CD4-positive, alpha-beta T cell treated with Interferon gamma for 1 hour (primary cell): ENCODE measurements around the gene SLC1A7.
A peak's percentile ranks its signal among the peaks of the same experiment; 100 is the strongest.

Experiments
- DNase-seq: peaks from one replicate; pipeline ENCODE4 v3.0.0-alpha.2; 2020

The SLC1A7 gene

DNA sequence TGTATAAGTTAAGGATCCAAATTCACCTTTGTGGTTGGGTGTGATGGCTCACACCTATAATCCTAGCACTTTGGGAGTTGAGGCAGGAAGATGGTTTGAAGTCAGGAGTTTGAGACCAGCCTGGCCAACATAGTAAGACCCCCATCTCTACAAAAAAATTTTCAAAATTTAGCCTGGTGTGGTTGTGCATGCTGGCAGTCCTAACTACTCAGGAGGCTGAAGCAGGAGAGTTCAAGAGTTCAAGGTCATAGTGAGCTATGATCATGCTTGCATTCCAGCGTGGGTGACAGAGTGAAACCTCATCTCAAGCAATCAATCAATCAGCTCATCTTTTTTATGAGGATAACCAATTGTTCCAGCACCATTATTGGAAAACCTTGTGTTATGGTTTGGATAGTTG lies 16.5 kb upstream of the SLC1A7 start:
- no peak for DNase-seq

GRCh38 chr1:53156783-53157182 lies 14.3 kb upstream of the SLC1A7 start:
- no peak for DNase-seq

- no peak for DNase-seq
These were observed 13.5 kb upstream of the SLC1A7 start for GRCh38 chr1:53155945-53156344.

DNA sequence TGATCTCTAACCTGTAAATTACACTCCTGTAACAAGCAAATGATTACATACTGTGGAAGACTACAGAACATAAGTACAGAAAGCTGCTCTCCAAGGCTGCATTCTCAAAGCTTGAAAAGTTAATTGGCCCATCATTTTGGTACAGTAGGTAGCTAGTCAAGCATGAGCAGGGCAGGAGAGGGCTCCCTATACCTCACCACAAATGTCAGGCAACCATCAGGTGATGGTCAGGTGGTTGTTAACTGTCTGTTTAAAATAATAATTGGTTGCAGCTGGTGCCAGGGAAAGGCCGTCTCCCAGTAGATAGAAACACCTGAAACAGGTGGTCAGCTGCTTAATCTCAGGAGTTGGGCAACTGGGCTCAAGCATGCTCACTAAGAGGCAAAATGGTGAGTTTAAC lies 13.1 kb upstream of the SLC1A7 start:
- DNase-seq = no peak

- no peak for DNase-seq
These were observed 12.5 kb upstream of the SLC1A7 start for GRCh38 chr1:53154859-53155438.

GRCh38 chr1:53153752-53154151 lies 11.3 kb upstream of the SLC1A7 start:
- no peak for DNase-seq

GRCh38 chr1:53148123-53148522 lies 5.7 kb upstream of the SLC1A7 start:
- DNase-seq = no peak

DNA sequence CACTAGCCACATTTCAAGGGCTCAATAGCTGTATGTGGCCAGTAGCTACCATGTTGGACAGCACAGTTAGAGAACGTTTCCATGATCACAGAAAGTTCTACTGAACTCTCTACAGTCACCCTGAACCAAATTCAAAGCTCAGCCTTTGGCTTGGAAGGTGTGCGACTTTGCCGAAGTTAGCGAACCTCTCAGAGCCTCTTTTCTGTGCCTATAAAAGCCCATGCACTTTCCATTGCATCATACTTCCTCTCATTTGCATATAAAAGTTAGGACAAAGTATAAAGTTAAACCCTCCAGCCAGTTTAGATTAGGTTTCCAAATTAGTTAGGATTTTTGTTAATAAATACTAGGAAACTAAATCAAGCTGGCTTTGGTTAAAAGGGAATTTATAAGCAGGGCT lies 4.7 kb upstream of the SLC1A7 start:
- DNase-seq = no peak

DNA sequence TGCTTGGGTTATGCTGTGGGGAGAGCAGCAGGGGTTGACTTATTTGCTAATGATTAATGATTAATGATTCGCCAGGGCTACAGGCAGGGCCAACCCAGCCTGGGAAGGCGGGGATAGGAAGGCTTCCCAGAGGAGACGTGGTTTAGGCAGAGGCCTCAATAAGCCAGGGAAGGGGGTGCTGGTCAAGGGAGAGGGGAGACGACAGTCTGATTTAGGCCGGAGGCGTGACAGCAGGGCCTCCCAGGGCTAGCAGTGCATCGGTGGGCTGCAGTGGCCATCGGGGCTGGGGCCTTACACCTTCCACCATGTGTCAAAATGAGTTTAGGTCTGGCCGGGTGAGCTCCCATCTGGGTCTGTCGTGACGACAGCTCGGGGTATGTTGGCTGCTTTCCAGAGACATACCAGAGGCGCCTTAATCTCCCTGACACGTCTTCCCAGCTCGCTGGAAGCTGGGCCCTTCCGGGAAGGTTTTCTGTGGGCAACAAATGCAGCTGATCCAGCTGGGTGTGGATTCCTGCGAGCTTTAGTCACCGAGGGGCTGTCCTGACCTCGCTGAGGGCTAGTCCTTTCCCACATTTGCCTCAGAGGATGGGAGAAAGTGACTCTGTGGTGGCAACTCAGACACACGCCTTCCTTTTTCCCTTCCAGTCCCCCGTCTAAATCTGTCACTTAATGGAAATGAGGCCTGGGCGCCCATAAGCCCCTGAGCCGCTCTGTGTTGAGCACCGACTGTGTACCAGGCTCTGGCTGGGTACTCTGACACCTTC lies 3.7 kb upstream of the SLC1A7 start:
- DNase-seq = no peak

DNA sequence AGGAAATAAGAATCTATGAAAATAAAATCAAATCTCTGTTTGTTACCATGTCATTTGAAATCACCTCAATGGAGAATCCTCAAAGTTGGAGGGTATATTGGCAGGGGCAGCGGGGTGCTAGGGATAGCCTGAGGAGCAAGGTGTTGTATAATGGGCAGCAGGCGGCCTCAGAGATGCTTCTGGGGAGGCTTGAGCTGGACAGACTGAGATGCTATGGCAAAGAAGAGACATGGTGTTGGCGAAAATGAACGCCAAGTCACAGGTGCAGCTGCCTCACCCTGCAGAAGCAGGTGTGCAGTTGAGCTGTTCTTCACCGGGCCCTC lies 3.1 kb upstream of the SLC1A7 start:
- no peak for DNase-seq

DNA sequence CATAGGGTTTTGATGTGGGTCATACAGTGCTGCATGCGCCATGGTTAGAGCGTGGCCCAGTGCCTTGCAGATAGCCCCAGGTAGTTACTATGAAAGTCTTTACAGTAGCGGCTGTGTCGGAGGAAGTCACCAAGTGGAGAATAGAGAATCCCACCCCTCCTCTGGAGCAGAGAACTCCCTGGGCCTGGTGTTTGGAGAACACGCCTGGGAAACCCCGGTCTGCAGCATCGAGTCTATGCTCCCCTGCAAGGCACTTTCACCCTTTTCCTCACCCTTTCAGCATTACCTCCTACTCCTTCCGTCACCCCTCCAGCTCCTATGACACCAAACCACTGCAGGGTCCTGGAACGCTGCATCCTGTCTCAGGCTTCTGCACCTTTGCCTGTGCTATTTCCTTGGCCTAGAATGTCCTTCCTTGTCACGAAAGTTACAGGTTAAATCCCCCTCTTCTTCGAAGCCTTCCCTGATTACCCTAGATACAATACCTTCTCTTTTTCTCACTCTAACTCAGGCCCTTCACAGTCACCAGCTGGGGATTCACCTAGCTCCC lies 2.7 kb upstream of the SLC1A7 start:
- DNase-seq = no peak

- no peak for DNase-seq
These were observed 1.8 kb upstream of the SLC1A7 start for GRCh38 chr1:53144201-53144600.

DNA sequence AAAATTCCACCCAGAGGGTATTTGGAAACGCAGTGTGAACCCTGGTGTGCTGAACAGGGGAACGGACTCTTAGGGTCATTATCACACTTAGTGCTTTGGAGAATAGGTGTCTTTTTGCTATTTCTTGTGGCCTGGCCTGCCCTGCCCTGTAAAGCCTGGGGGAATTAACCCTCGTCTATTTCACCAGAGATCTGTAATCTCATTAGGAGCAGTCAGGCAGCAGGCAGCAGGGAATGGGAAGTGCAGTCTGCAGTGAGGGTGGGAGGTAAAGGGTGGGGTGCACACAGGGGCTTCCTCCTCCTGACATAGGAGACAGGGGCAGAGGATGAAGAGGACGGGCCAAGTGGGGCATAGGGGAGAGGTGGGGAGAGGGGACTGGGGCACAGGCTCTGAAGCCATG lies 1.1 kb upstream of the SLC1A7 start:
- DNase-seq = no peak

DNA sequence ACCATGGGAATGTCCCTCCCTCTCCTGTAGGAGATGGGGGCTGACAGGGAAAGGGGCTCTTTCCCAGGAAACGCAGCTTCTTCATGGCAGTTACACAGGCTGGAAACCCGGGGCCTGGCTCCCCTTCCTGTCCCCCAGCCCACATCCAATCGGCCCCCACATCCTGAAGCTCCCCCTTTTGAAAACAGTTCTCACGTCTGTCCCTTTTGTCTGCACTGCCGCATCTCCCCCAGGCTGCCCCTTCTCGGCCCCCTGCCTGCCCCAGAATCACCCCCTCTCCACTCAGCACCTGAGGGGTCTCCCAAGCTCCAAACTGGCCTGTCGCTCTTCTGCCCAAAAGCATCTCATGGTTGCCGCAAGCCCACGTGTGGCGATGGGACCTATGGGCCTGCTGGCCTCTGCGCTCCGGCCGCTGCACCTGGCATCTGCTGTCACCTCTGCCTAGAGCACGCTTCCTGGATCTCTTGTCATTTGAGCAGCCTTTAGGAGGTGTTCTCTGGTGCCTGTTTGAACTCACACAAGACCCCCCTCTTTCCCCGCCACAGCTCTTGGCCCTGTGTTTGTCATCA lies 867 bp downstream of the SLC1A7 start:
- no peak for DNase-seq

- DNase-seq = no peak
These were observed 2.0 kb downstream of the SLC1A7 start for GRCh38 chr1:53140451-53140850.

- no peak for DNase-seq
These were observed 2.5 kb downstream of the SLC1A7 start for GRCh38 chr1:53139951-53140361.

DNA sequence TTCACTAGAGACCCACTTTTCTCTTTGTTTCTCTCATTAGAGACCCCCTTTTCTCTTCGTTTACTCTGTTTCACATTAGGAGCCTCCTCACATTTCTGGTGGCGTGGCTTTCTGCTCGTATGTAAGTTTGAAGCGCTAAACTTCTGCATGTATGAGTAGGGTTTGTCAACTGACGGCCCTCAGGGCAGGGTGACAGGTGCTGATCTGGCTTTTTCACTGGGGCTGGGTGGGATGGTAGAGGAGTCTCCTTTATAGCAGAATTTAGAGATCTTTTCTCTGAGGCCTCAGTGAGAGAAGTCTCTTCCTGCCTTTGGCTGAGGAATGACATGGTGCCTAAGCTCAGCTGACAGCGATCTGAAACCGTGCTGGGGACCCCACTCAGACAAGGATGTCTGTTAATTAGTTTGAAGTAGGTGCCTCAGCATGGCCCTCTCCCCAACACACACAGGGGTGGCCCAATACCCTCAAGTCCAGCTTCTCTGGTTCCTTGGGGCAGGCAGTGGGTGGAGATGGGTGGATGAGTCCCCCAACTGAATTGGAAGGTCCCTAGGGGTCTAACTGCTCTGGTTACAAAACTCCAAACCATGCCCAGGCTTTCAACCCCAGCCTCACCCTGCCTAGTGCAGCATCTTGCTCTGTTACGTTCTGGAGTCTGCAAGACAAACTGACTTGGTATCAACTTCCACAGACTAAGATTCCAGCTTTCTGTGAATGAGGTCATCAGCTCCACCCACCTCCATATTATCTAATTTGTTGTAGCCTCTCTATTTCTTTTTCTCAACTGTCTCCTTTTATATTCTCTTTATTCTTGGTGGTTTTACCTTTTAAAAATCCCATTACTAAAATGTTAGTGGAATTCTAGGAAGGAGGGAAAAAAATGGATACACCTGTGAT lies 3.2 kb downstream of the SLC1A7 start:
- DNase-seq = no peak

DNA sequence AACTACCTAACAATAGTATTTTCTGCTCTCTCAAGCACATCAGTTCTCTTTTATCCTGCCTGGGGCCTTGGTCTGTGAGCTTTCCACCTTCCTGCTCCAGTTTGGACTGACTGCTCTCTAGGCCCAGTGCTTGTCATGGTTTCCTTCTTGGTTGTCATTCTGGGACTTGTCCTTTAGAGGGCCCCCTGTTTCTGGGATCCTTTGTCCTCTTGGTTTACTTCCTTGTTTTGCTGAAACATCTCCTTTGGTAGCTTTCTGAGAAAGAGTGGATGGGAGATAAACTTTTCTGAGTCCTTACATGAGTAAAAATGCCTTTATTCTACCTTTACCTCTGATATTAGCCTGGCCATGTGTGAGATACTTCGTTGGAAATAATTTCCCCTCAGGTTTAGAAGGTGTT lies 4.7 kb downstream of the SLC1A7 start:
- DNase-seq = no peak

DNA sequence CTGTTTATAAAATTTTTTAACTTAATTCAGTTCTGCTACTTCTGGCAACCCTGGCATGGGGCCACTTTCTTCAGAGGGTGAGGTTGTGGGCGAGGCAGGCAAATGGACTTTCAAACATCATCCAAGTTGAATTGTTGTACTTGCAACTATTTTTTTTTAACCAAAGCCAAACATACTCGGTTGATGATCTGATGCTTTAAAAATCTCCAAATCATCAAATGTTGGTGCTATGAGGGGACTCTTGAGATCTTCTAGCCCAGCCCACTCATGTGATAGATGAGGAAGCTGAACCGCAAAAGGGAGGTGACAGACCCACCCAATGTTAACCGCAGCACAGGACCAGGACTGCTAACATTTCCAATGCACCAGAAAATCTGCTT lies 6.7 kb downstream of the SLC1A7 start:
- DNase-seq = peak; percentile 13

DNA sequence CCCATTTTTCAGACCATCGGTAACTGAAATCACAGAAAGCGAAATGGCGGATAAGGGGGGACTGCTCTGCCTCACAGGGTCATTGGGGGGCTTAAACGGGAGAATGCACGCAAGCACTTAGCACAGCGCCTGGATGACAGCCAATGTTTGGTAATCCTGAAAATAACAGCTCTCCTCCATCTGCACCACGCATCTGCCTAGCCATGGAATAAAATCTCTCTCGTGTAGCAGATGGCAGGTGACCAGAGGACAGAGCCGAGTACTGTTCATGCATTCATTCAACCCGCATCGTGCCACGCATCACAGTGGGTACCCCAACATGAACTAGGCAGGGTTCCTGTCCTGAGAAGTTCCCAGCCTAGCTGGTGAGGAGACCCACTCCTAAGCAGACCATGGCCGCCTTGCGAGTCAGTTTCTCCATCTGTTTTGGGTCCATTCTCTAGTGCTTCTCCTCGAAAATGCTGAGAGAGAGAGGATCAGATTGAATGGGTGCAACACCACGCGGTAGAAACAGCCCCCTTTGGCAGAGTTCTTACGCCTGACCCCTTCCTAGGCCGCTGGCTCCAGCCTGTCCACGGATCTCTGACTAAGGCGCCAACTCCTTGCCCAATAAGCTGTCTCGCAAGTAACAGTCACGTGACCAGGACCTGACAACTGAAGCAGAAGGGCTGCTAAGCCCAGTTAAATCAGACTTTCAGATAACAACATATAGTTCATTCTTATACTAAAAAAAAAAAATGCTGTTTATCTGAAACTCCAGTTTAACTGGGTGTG lies 7.3 kb downstream of the SLC1A7 start:
- DNase-seq = no peak

DNA sequence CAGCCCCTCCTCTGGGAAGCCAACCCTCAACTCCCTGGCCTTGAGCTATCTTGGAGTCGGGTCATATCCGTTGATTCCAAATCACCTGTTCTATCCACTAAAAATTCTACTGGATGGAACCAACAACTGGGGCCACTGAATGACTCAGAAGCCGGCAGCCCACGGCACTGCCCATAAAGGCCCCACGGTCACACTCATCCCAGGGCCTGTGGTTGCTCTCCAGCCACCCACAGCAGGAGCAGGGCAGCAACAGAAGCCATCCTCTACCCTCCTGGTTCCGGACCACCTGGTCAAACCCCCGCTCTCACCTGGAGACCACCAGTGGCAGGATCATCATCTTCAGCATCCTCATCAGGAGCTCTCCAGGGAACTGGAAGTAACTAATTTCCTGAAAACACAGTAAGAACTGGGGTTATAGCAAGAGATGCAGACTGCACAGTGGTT lies 8.4 kb downstream of the SLC1A7 start:
- DNase-seq = no peak

- DNase-seq = no peak
These were observed 9.0 kb downstream of the SLC1A7 start for GRCh38 chr1:53133261-53134041.
